Measurements from ENCODE around the gene SVBP.

SVBP gene

DNA sequence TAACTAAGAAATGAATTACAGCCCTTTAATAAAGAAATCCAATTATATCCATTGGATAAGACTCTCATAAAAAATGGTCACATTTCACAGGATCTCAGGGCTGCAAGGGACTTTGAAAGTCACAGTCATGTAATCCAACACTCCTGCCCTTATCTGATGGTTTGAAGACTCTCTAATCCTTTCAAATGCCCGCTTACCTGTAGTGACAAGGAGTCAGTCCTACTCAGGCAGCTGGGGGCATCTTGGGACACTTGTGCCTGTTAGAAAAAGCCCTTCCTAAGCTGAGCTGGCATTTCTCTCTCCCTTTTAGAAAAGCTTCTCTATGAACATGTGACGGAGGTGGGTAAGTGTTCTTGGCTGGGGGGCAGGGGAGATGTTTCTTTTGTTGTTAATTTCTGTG, 18.2 kb upstream of the SVBP start:
- no peak overlapping the region for H2AFZ ChIP-seq (ENCODE audit: low read length)
- H3K36me3 ChIP-seq (ENCODE audit: insufficient read depth, low read length): no peaks in the 10 kb centered on the region
- no peak overlapping the region for H3K4me2 ChIP-seq (ENCODE audit: low read depth, low read length, poor library complexity, severe bottlenecking)
- no peaks in the 10 kb centered on the region for H3F3A ChIP-seq (ENCODE audit: low read depth)
- H3K9me2 ChIP-seq (replicated peaks; ENCODE audit: low read depth, low read length): no peaks in the 10 kb centered on the region
- TF ChIP-seq EZH2phosphoT487 (IDR thresholded peaks at IDR 0.05; ENCODE audit: borderline replicate concordance) (no peak), CTCF (conservative IDR thresholded peaks at IDR 0.05; ENCODE audit: low read length) (no peak)
- no peaks in the 10 kb centered on the region for H3K27me3 ChIP-seq (ENCODE audit: insufficient read depth, low read length, poor library complexity, severe bottlenecking)
- H3K4me3 ChIP-seq (ENCODE audit: low read length, poor library complexity, severe bottlenecking): no peak overlapping the region
- H4K20me1 ChIP-seq (ENCODE audit: insufficient read depth, low read length, poor library complexity, severe bottlenecking): no peaks in the 10 kb centered on the region
- H3K9me3 ChIP-seq (ENCODE audit: insufficient read depth, low read depth, low read length): no peaks in the 10 kb centered on the region
- H3K4me1 ChIP-seq (ENCODE audit: insufficient read depth, low read length, poor library complexity, severe bottlenecking): no peaks in the 10 kb centered on the region
- H3K9ac ChIP-seq (ENCODE audit: low read depth, low read length, poor library complexity, severe bottlenecking): no peak overlapping the region
- H3K79me2 ChIP-seq (ENCODE audit: insufficient read depth, low read length): no peaks in the 10 kb centered on the region

DNA sequence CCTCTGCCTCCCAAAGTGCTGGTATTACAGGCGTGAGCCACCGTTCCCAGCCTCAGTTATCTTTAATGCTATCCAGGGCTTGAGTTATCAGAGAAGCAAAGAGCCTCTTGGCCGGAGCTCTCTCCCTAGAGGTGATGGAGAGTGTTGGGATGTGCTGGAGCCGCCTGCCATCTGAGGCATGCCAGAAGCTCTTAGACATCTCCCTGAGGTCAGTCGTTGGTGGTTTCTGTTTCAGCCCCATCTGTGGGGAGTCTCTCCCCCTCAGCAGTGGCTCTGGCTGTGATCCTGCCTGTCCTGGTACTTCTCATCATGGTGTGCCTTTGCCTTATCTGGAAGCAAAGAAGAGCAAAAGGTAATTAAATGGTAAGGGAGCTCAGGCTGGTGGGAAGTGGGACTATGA, 17.6 kb upstream of the SVBP start:
- H3K4me1 ChIP-seq (ENCODE audit: insufficient read depth, low read length, poor library complexity, severe bottlenecking): no peaks in the 10 kb centered on the region
- H3K4me3 ChIP-seq (ENCODE audit: low read length, poor library complexity, severe bottlenecking): no peak overlapping the region
- H3K9me2 ChIP-seq (replicated peaks; ENCODE audit: low read depth, low read length): no peaks in the 10 kb centered on the region
- no peaks in the 10 kb centered on the region for H4K20me1 ChIP-seq (ENCODE audit: insufficient read depth, low read length, poor library complexity, severe bottlenecking)
- H3K27me3 ChIP-seq (ENCODE audit: insufficient read depth, low read length, poor library complexity, severe bottlenecking): no peaks in the 10 kb centered on the region
- H3K4me2 ChIP-seq (ENCODE audit: low read depth, low read length, poor library complexity, severe bottlenecking): no peak overlapping the region
- no peaks in the 10 kb centered on the region for H3K79me2 ChIP-seq (ENCODE audit: insufficient read depth, low read length)
- H3K9me3 ChIP-seq (ENCODE audit: insufficient read depth, low read depth, low read length): no peaks in the 10 kb centered on the region
- H2AFZ ChIP-seq (ENCODE audit: low read length): no peak overlapping the region
- H3K9ac ChIP-seq (ENCODE audit: low read depth, low read length, poor library complexity, severe bottlenecking): no peak overlapping the region
- no peaks in the 10 kb centered on the region for H3K36me3 ChIP-seq (ENCODE audit: insufficient read depth, low read length)
- no peak for TF ChIP-seq EZH2phosphoT487 (IDR thresholded peaks at IDR 0.05; ENCODE audit: borderline replicate concordance)
- no peak for TF ChIP-seq CTCF (conservative IDR thresholded peaks at IDR 0.05; ENCODE audit: low read length)
- H3F3A ChIP-seq (ENCODE audit: low read depth): no peaks in the 10 kb centered on the region

- TF ChIP-seq CTCF (conservative IDR thresholded peaks at IDR 0.05; ENCODE audit: low read length) (no peak), EZH2phosphoT487 (IDR thresholded peaks at IDR 0.05; ENCODE audit: borderline replicate concordance) (no peak)
- Histone ChIP-seq H3K9me3 (ENCODE audit: insufficient read depth, low read depth, low read length) (no peaks in the 10 kb centered on the region), H3K4me3 (ENCODE audit: low read length, poor library complexity, severe bottlenecking) (no peak overlapping the region), H3K27me3 (ENCODE audit: insufficient read depth, low read length, poor library complexity, severe bottlenecking) (no peaks in the 10 kb centered on the region), H3K4me1 (ENCODE audit: insufficient read depth, low read length, poor library complexity, severe bottlenecking) (no peaks in the 10 kb centered on the region), H4K20me1 (ENCODE audit: insufficient read depth, low read length, poor library complexity, severe bottlenecking) (no peaks in the 10 kb centered on the region), H3K9me2 (replicated peaks; ENCODE audit: low read depth, low read length) (no peaks in the 10 kb centered on the region), H3K9ac (ENCODE audit: low read depth, low read length, poor library complexity, severe bottlenecking) (no peak overlapping the region), H3K79me2 (ENCODE audit: insufficient read depth, low read length) (no peaks in the 10 kb centered on the region), H3K4me2 (ENCODE audit: low read depth, low read length, poor library complexity, severe bottlenecking) (no peak overlapping the region), H3K36me3 (ENCODE audit: insufficient read depth, low read length) (no peaks in the 10 kb centered on the region), H2AFZ (ENCODE audit: low read length) (no peak overlapping the region), H3F3A (ENCODE audit: low read depth) (no peaks in the 10 kb centered on the region)
Observed at GRCh38 chr1:42833981-42834380, 16.8 kb upstream of the SVBP start.

All from Loucy (cell line).